Upper lobe of left lung (tissue), 6 donors: ENCODE data around the gene FASTKD3. TPM values are rescaled to one million over a fixed set of nuclear protein-coding genes. Genes with fewer than 3 reads are reported as not detected.

Experiments used
- ATAC-seq, 2 donors: fragments of 200-7000 bp; cut with Tn5 transposase; one replicate each; pipeline ENCODE4 v1.9.1; 2022; ENCODE audit warnings: mild to moderate bottlenecking in 2 of 2, moderate library complexity in 2 of 2; ENCODE audit not compliant: low FRiP score in 2 of 2
- DNase-seq, 2 donors: peaks; one replicate each; pipeline ENCODE4 v3.0.0-alpha.2; 2019 to 2020
- H3K27ac ChIP-seq, 4 donors: fragments of 200-600 bp; sonication (generic); one replicate each; pipeline ENCODE4 v1.5.1; 2016 to 2019
- H3K27me3 ChIP-seq, 4 donors: fragments of 200-600 bp; sonication (generic); one replicate each; pipeline ENCODE4 v1.5.1; 2017 to 2019
- H3K36me3 ChIP-seq, 4 donors: fragments of 200-600 bp; sonication (generic); one replicate each; pipeline ENCODE4 v1.5.1; 2016 to 2019
- H3K4me1 ChIP-seq, 4 donors: fragments of 200-600 bp; sonication (generic); one replicate each; pipeline ENCODE4 v1.5.1; 2018 to 2019
- H3K4me3 ChIP-seq, 4 donors: fragments of 200-600 bp; sonication (generic); one replicate each; pipeline ENCODE4 v1.5.1; 2017 to 2019; ENCODE audit warnings: mild to moderate bottlenecking in 2 of 4, moderate library complexity in 1 of 4
- H3K9me3 ChIP-seq, 4 donors: fragments of 200-600 bp; sonication (generic); one replicate each; pipeline ENCODE4 v1.5.1; 2018 to 2019
- CTCF ChIP-seq, 6 experiments: fragments of 450-650 bp in 4 of 6; fragments of 200-600 bp in 2 of 6; sonication (generic) in 2 of 6; IDR thresholded peaks; one replicate each; pipeline ENCODE4 v1.5.1; 2016 to 2019; ENCODE audit warnings: antibody characterized with exemption in 6 of 6
- EP300 ChIP-seq, 4 donors: sonication (generic); formaldehyde crosslinking; IDR thresholded peaks; one replicate each; pipeline ENCODE4 v1.5.1; 2017; ENCODE audit warnings: antibody characterized with exemption in 4 of 4, control low read depth in 2 of 4
- POLR2A ChIP-seq, 4 donors: fragments of 450-650 bp; IDR thresholded peaks; one replicate each; pipeline ENCODE4 v1.5.1; 2016 to 2017; ENCODE audit warnings: antibody characterized with exemption in 4 of 4, mild to moderate bottlenecking in 2 of 4
- POLR2AphosphoS5 ChIP-seq, 2 donors: sonication (generic); formaldehyde crosslinking; IDR thresholded peaks; one replicate each; pipeline ENCODE4 v1.5.1; 2017; ENCODE audit warnings: antibody characterized with exemption in 2 of 2
- WGBS, 2 donors: methylation state at CpG; one replicate each; pipeline ENCODE4 v1.1.5; 2017 to 2018; 5-methylcytosine and 5-hydroxymethylcytosine counted together
- total RNA-seq, 6 donors: library from RNA; depleted of rRNA in 4 of 6; stranded (reverse); fragments of >200 nt in 4 of 6; gene quantifications; one replicate each; pipeline versions ENCODE4 v1.1.0 to v1.2.1, GENCODE V29; 2016 to 2021
- donor health status: DM: no; HTN: no; CAD: no; lungs with moderate emphysema.
- donor health status: DM: no; HTN: yes; CAD: no; lungs with severe emphysema.

Gene FASTKD3
- total RNA-seq, 6 donors from 2014 or later: 1.6 to 21.0 (median 10.6) TPM

DNA sequence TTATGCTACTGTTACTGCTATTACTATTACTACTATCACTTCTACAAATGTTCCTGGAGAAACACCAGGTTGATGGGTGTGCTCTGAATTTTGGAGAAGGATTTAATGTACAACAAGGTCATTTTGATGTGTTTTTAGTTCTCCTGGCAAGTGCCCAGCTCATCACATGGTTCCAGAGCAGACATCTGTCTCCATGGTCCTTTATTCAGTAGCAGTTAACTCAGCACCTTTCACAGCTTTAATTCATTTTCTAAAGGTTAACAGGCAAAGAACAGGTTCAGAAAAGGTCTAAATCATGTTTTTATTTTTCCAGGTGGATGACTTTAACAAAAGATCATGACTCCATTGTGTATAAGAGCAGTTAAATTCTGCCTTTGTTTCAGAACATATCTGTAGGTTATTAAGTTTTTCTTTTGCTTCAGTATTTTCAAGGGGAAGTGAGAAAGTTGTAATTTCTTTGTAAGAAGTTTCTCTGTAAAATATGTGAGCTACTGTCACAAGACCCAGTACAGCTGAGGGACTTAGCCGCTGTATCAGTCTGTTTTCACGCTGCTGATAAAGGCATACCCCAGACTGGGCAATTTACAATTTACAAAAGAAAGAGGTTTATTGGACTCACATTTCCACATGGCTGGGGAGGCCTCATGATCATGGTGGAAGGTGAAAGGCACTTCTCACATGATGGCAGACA, 42.1 kb upstream of the FASTKD3 start:
- no peak overlapping the region for H3K4me3 ChIP-seq
- TF ChIP-seq CTCF (IDR thresholded peaks at IDR 0.05) (no peak), POLR2A (IDR thresholded peaks at IDR 0.05) (no peak), POLR2AphosphoS5 (IDR thresholded peaks at IDR 0.05) (no peak), EP300 (IDR thresholded peaks at IDR 0.05) (no peak)
- no peak overlapping the region for H3K27ac ChIP-seq

DNA sequence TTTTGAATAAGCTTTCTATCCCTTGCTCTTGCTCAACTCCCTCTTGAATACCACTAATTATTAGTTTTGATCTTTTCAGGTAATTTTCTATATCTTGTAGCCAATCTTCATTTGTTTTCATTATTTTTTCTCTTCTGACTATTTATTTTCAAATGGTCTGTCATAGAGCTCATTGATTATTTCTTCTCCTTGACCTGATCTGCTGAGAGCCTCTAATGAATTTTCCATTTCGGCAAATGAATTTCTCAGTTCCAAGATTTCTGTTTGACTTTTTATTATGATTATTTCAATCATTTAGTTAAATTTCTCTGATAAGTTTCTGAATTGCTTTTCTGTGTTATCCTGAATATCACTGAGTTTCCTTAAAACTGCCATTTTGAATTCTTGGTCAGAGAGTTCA, 39.5 kb upstream of the FASTKD3 start:
- Histone ChIP-seq H3K27ac (no peak overlapping the region), H3K9me3 (peaks cover 5 to 19% (median 9%) of the 10 kb centered on the region in 4 donors), H3K4me3 (no peak overlapping the region), H3K36me3 (peaks cover 0 to 26% (median 6%) of the 10 kb centered on the region in 4 donors), H3K4me1 (no peaks in the 10 kb centered on the region), H3K27me3 (no peaks in the 10 kb centered on the region)
- WGBS, 2 donors: 97 to 98% methylated on average over 1 of the region's 1 CpG
- DNase-seq (no peak), ATAC-seq (no peak)
- TF ChIP-seq EP300 (IDR thresholded peaks at IDR 0.05): no peak
- TF ChIP-seq CTCF (IDR thresholded peaks at IDR 0.05): no peak
- no peak for TF ChIP-seq POLR2AphosphoS5 (IDR thresholded peaks at IDR 0.05)
- no peak for TF ChIP-seq POLR2A (IDR thresholded peaks at IDR 0.05)

More for the DNA sequence above, 42.1 kb upstream of the FASTKD3 start:
- WGBS, 2 donors: 89 to 100% methylated on average over 2 of the region's 2 CpGs
- Histone ChIP-seq H3K36me3 (peaks cover 0 to 23% (median 3%) of the 10 kb centered on the region in 4 donors), H3K9me3 (peaks cover 5 to 19% (median 9%) of the 10 kb centered on the region in 4 donors), H3K27me3 (no peaks in the 10 kb centered on the region), H3K4me1 (no peaks in the 10 kb centered on the region)
- no peak for DNase-seq
- ATAC-seq: no peak

- no peak for ATAC-seq
- no peak for DNase-seq
- Histone ChIP-seq H3K4me1 (no peaks in the 10 kb centered on the region), H3K27ac (no peak overlapping the region), H3K4me3 (no peak overlapping the region), H3K9me3 (peaks cover 5 to 18% (median 9%) of the 10 kb centered on the region in 4 donors), H3K27me3 (no peaks in the 10 kb centered on the region), H3K36me3 (peaks cover 1 to 33% (median 12%) of the 10 kb centered on the region in 4 donors)
- WGBS, 2 donors: 96 to 100% methylated on average over 1 of the region's 1 CpG
- TF ChIP-seq CTCF (IDR thresholded peaks at IDR 0.05) (no peak), POLR2A (IDR thresholded peaks at IDR 0.05) (no peak), POLR2AphosphoS5 (IDR thresholded peaks at IDR 0.05) (no peak), EP300 (IDR thresholded peaks at IDR 0.05) (no peak)
Observed at GRCh38 chr5:7907612-7908011, 38.8 kb upstream of the FASTKD3 start.

- 88 to 89% methylated on average over 2 of the region's 2 CpGs for WGBS, 2 donors
- ATAC-seq (no peak), DNase-seq (no peak)
- Histone ChIP-seq H3K27ac (no peak overlapping the region), H3K27me3 (no peaks in the 10 kb centered on the region), H3K9me3 (peaks cover 0 to 11% (median 7%) of the 10 kb centered on the region in 4 donors), H3K4me1 (no peaks in the 10 kb centered on the region), H3K36me3 (peaks cover 24 to 62% (median 34%) of the 10 kb centered on the region in 4 donors), H3K4me3 (no peak overlapping the region)
- TF ChIP-seq EP300 (IDR thresholded peaks at IDR 0.05) (no peak), POLR2A (IDR thresholded peaks at IDR 0.05) (no peak), CTCF (IDR thresholded peaks at IDR 0.05) (no peak), POLR2AphosphoS5 (IDR thresholded peaks at IDR 0.05) (no peak)
Observed at GRCh38 chr5:7904170-7904569, 35.3 kb upstream of the FASTKD3 start.
